GM19351 (cell line): ENCODE results near the gene MPP2.
"Not testable (repeated sequence)": the region's sequence is repeated elsewhere in the genome, so short reads cannot be mapped to it uniquely, and the experiment has no call there.

ENCODE experiments used
- ATAC-seq: cut with Tn5 transposase; IDR thresholded peaks from one replicate; pipeline ENCODE4 v1.9.1; 2021; ENCODE audit warnings: mild to moderate bottlenecking, moderate library complexity; ENCODE audit not compliant: unreplicated experiment

The MPP2 gene

GRCh38 chr17:43852571-43852970 is 54.8 kb downstream of the MPP2 start:
- no peak for ATAC-seq

GRCh38 chr17:43849116-43849515 is 58.2 kb downstream of the MPP2 start:
- no peak for ATAC-seq

- no peak for ATAC-seq
Observed at GRCh38 chr17:43848601-43849000, 58.7 kb downstream of the MPP2 start.

GRCh38 chr17:43846963-43847371 is 60.4 kb downstream of the MPP2 start, which contains the start of gene CD300LG:
Gene CD300LG, plus strand, starts transcription at chr17:43847176. Its CDS starts 41 bp downstream, at chr17:43847217.
- ATAC-seq, result no peak

GRCh38 chr17:43846221-43846712 is 61.1 kb downstream of the MPP2 start:
- no peak for ATAC-seq

- no peak for ATAC-seq
Observed at GRCh38 chr17:43845766-43846165, 61.6 kb downstream of the MPP2 start.

GRCh38 chr17:43844241-43844640 is 63.1 kb downstream of the MPP2 start:
- ATAC-seq, result no peak

- no peak for ATAC-seq
Observed at GRCh38 chr17:43842975-43843325, 64.4 kb downstream of the MPP2 start.

GRCh38 chr17:43842091-43842974 is 65.0 kb downstream of the MPP2 start:
- ATAC-seq, result not testable (repeated sequence)

GRCh38 chr17:43841282-43841681 is 66.1 kb downstream of the MPP2 start:
- ATAC-seq, result no peak

- ATAC-seq, result no peak
Observed at GRCh38 chr17:43840814-43841213, 66.5 kb downstream of the MPP2 start.

GRCh38 chr17:43839670-43840108 is 67.6 kb downstream of the MPP2 start:
- no peak for ATAC-seq

GRCh38 chr17:43834106-43834505 is 73.2 kb downstream of the MPP2 start:
- no peak for ATAC-seq

- no peak for ATAC-seq
Observed at GRCh38 chr17:43832976-43833829, 74.1 kb downstream of the MPP2 start, which contains the start of gene MPP3. Gene MPP3, minus strand, starts transcription at chr17:43833146. Its CDS starts 1,240 bp downstream, at chr17:43831906.

GRCh38 chr17:43832168-43832975 is 75.0 kb downstream of the MPP2 start:
- ATAC-seq, result no peak

- ATAC-seq, result no peak
Observed at GRCh38 chr17:43831633-43832032, 75.7 kb downstream of the MPP2 start.

GRCh38 chr17:43830510-43831140 is 76.7 kb downstream of the MPP2 start:
- ATAC-seq, result no peak

GRCh38 chr17:43829738-43830137 is 77.6 kb downstream of the MPP2 start:
- ATAC-seq, result no peak

GRCh38 chr17:43827596-43827995 is 79.7 kb downstream of the MPP2 start:
- no peak for ATAC-seq

- ATAC-seq, result no peak
Observed at GRCh38 chr17:43826206-43826605, 81.1 kb downstream of the MPP2 start.
